Fibroblast of skin of back (primary cell): ENCODE measurements around the gene RNF112.
"Not testable (repeated sequence)": the region's sequence is repeated elsewhere in the genome, so short reads cannot be mapped to it uniquely, and the experiment has no call there.

Experiments used
- DNase-seq: peaks from one replicate; pipeline ENCODE4 v3.0.0-alpha.2; 2013

Gene RNF112

DNA sequence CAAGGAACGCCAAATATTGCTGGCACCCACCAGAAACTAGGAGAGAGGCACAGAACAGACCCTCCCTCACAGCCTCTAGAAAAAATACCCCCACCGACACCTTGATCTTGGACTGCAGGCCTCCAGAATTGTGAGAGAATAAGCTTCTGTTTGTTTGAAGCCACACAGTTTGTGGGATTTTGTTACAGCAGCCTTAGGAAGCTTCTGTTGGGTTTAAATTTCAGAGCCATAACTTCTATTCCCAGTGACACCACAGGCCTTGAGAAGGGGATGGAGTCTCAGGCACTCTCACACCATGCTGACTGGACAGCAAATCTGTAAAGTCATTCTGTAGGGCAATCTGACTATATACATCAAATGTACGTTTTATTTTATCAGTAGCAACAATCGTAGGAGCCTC, 38.6 kb downstream of the RNF112 start:
- DNase-seq: no peak

DNA sequence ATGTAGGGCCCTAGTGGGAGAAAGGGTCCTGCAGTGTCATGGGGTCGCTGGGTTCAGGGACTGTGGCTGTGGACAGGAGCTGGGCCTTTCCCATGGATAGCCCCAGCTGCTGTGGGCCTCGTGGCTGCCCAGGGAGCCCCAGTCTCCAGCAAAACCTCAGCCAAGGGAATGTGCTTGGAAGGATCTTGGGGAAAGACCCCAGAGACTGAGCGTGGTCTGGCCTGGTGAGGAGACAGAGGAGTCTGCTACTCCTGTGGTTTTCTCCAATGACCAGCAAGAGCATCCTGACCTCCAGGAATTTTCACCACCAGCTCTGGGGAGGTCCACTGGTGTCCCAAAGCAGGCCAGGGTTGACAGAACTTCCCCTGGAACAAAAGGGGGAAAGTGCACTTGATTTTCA, 42.3 kb downstream of the RNF112 start:
- no peak for DNase-seq

DNA sequence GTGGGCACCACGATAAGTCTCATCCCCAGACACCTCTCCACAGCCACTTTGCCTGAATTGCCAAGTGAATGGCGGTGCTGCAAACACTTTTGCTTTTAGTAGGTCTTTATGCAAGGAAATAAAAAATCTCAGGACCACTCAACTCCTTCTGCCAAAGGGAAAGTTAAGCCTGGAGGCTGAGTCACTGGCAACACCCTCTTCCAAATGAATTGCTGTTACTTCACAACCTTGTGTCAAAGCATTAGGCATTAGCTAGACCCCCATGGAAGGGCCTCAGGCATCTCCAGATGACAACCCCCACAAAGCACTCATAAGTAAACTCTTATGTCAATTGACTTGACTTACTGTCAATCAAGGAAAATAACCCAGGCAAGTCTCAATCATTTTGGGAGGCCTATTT, 43.0 kb downstream of the RNF112 start:
- DNase-seq: no peak

DNA sequence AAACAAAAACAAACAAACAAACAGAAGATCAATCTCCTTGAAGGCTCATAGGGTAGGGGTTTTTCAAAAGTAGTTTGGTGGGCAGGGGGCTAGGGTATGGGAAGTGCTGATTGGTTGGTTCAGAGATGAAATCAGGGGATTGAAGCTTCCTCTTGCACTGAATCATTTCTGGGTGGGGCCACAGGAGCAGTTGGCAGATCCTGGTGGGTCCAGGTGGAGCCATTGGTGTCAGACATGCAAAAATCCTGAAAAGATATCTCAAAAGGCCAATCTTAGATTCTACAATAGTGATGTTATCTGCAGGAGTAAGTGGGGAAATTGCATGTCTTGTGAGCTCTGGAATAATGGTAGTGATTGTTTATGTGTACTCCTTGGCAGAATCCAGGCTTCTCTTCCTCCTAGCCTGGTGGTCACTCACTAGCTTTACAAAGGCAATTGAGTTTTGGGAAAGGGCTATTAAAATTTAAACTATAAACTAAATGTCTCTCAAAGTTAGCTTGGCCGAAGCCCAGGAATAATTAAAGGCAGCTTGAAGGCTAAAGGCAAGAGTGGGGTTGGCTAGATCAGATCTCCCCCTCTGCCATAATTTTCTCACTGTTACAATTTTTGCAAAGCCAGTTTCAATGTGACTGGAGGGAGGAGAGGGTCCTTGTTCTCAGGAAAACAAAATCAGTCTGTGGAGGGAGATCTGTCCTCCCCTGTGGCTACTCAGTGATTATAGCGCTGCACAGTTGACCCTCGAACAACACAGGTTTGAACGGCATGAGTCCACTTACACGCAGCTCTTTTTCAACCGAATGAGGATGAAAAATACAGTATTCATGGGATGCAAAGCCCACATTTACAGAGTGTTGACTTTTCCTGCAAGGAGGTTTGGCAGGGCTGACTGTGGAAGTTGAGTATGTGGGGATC, 45.2 kb downstream of the RNF112 start:
- DNase-seq: no peak

DNA sequence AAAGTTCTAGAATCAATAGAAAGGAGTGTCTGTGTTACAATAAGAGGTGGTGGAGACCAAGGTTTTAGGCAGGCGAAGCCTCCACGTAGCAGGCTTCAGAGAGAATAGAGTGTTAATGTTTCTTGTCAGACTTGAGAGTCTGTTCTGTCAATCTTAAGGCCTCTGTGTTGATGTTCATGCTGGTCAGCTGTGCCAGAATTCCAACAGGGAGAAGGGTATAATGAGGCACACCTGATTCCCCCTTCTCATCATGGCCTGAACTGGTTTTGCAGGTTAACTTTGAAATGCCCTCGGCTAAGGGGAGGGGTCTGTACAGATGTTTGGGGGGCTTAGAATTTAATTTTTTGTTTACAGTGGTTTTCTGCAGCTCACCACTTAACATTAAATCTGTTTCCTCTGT, 46.0 kb downstream of the RNF112 start:
- no peak for DNase-seq

DNA sequence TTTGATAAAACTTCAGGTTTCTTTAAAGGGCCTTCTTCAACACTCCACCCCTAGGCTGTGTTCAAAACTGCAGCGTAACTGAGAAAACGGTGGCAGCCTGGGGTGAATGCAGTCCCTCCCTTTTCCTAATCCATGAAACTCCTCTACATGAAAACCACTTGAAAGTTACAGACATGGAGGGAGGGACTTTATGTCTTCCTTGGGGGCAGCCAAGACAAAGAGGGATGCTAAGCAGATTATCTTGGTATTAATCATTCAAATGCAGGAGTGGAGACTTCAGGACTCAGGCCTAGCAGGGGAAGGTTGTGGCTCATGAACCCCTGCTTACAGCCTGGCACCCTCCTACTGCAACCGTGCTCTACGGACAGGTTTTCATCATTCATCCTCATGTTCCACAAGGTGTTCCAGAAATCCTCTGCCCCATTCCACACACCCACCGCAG, 46.8 kb downstream of the RNF112 start:
- no peak for DNase-seq

DNA sequence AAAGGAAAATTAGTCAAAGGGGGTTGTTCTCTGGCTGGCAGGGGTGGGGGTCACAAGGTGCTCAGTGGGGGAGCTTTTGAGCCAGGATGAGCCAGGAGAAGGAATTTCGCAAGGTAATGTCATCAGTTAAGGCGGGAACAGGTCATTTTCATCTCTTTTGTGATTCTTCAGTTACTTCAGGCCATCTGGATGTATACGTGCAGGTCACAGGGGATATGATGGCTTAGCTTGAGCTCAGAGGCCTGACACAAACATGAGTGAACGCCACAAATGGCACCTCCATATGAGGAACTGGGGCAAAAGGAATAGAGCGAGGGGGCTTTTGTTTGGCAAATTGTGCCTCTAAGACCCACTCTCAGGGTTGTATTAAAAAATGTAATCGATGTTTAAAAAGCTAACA, 47.4 kb downstream of the RNF112 start:
- not testable (repeated sequence) for DNase-seq

DNA sequence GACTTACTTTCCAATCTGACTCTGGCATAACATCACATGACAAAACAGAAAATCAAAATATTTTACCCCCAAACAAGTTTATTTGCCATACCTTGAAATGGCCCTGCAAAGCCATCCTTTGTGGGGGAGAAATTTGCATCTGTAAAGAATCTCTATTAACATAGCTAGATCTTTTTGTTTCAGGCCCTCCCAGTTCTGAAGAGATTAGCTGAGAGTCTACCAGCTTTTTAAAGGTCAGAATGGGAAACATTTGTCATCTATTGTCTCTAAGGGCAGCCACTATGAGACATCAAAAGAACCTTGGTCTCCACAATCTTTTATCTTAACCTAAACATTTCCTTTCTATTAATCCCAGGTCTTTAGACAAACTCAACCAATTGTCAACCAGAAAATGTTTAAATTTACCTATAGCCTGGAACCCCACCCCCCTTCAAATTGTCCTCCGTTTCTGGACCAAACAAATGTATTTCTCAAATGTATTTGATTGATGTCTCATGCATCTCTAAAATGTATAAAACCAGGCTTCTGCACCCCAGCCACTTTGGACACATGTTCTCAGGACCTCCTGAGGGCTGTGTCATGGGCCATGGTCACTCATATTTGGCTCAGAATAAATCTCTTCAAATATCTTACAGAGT, 48.1 kb downstream of the RNF112 start:
- not testable (repeated sequence) for DNase-seq

DNA sequence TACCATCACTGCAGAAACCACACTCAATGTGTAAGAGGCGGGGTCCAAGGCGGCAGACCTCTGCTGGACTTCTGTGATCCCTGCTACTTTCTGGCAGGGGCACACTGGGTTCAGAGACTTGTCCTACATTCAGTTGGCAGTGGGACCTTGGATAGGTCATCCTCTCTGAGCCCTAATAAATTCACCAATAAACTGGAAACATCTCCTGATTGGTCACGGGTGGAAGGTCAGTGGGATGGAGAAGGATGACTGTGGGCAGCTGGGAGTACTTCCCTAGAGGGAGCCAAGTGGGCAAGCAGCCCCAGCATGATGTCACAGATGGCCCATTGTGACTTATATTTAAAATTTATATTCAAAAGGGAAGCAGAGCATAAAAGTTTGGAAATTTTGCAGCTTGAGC, 49.7 kb downstream of the RNF112 start:
- no peak for DNase-seq

DNA sequence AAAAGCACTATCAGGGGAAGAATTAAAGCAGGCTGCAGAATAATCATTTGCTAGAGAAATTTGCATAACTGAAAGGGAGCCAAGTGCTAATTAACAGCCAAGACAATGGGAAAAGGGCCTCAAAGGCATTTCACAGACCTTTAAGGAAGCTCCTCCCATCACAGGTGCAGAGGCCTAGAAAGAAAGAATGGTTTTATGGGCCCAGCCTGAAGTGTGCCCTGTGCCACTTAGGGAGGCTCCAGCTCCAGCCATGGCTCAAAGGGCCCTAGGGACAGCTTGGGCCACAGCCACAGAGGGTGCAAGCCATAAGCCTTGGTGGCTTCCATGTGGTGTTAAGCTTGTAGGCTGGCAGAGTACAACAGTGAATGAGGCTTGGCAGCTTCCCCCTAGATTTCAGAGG, 50.1 kb downstream of the RNF112 start:
- DNase-seq: no peak

DNA sequence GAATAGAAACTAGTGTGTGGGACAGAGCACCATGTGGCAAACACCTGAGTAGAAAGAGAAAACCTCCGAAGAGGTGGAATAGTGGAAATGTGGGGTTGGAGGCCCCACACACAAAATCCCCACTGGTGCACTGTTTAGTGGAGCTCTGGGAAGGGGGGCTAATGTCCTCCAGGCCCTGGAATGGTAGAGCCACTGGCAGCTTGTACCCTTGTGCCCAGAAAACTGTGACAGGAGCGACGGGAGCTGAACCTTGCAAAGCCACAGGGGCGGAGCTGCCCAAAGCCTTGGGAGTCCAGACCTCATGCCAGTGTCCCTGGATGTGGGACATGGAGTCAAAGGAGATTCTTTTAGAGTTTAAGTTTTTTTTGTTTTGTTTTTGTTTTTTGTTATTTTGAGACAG, 50.6 kb downstream of the RNF112 start:
- DNase-seq: no peak

DNA sequence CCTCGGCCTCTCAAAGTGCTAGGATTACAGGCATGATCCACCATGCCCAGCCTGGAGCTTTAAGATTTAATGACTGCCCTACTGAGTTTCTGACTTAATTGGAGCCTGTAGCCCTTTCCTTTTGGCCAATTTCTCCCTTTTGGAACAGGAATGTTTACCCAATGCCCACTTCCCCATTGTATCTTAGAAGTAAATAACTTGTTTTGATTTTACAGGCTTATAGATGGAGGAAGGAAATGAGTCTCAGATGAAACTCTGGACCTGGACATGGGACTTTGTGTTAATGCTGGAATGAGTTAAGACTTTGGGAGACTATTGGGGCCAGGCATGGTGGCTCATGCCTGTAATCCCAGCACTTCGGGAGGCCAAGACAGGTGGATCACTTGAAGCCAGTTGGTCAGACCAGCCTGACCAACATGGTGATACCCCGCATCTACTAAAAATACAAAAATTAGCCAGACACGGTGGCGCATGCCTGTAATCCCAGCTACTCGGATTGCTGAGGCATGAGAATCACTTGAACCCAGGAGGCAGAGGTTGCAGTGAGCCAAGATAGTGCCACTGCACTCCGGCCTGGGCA, 51.5 kb downstream of the RNF112 start:
- not testable (repeated sequence) for DNase-seq

DNA sequence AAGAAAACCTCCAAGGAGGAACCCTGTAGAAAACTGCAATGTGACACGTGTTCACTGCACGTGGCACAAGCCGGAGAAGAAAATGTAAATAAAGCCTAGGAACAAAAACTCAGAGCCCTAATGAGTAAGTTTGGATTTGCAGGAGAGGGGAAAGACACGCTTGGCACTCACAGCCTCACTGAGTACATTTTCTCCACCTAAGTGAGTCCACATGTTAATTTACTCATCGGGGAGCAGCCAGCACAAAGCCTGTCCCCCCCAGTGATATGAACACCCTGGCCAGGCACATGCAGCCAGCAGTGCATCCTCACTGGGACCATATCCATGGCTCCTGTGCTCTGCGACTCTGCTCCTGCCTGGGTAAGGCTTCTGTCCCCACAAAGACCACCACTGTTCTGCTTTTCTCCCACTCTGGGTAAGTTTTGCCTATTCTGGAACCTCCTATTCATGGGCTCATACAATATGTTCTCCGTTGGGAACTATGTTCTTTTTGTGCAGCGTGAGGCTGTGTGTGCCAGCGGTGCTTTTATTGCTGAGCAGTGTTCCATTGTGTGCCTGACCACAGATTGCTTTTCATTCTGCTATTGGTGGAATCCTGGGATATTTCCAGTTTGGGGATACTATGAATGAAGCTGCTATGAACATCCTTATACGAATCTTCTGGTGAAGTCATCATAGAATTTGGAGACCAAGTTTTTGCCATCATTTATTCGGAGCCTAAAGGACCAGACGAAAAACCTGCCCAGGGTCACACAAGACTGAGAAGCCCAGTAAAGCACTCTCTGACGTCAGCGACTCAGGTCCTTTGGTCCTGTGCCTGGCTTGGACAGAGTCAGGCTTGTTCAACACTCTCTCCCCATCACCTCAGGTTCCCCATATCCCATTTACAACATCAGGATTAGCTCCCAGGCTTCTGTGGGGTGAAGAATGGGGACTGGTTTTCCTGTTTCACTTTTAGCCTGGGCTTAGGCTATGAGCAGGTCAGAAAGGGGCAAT, 53.3 kb downstream of the RNF112 start:
- DNase-seq: no peak
